ENCODE data around the gene MCC.
"Not testable (repeated sequence)": the region's sequence is repeated elsewhere in the genome, so short reads cannot be mapped to it uniquely, and the experiment has no call there.

Gene MCC

DNA sequence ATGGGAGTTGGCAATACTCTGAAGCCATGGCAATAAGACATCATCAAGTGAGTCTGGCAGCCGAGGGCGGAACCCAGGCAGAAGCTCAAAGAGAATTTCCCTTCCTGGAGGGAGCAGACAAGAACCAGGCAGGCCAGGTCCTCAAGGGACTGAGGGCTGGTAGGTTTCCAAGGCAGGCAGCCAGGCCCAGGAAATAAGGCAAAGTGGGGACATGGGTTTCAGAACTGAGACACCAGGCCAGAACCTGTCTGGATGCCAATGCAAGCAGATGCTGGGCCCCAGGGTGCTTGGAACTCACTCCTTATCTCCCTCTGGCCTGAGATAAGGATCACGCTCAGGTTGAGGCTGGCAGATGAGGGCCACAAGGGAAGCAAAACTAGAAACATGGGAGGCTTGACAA lies 62.3 kb downstream of the MCC start:
- DNase-seq (ENCODE audit: low read depth, low spot score), result no peak

DNA sequence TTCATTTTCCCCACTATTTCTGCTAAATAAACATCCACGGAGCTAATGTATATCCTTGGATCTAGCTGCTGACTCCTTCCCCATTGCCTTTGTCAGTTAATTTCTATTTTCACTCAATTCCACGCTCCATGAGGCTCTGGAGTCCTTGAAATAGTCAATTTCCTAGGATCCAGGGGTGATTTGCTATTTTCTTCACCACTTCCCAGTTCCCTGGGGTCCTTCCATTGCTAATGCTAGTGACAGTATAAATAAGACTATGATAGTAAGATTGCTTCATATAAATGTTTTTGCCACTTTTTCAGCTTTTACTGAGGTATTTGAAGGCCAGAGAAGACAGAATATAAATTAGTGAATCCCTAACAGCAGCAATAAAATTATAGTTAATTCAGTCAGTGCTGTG lies 66.6 kb downstream of the MCC start:
- no peak for DNase-seq (ENCODE audit: low read depth, low spot score)

DNA sequence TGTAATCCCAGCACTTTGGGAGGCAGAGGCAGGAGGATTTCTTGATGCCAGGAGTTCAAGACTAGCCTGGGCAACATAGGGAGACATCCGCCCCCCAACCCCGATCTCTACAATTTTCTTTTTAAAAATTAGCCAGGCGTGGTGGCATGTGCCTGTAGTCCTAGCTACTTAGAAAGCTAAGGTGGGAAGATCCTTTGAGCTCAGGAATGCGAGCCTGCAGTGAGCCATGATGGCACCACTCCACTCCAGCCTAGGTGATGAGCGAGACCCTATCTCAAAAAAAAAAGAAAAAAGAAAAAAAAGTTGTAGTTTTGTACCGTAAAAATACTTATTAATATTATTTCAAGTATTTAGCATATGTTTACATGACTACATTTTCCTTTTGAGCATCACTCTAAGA lies 82.7 kb downstream of the MCC start:
- no peak for DNase-seq (ENCODE audit: low read depth, low spot score)

DNA sequence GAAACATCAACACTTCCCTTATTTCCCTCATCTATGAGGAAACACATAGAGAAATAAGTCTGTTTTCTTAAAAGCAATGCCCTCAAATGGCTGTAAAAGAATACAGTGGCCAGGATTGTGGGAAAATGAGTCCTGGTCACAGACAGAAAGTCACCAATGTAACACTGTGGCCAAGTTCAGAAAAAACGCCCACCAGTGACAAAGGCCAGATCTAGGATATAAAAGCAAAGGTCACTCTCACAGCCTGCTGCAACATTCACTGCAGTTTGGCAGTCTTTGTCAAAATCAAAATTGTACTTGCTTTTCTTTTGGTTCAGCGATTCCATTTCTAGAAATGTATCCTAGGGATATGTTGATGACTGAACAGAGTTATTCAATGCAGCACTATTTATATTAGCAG lies 84.0 kb downstream of the MCC start:
- DNase-seq (ENCODE audit: low read depth, low spot score), result no peak

DNA sequence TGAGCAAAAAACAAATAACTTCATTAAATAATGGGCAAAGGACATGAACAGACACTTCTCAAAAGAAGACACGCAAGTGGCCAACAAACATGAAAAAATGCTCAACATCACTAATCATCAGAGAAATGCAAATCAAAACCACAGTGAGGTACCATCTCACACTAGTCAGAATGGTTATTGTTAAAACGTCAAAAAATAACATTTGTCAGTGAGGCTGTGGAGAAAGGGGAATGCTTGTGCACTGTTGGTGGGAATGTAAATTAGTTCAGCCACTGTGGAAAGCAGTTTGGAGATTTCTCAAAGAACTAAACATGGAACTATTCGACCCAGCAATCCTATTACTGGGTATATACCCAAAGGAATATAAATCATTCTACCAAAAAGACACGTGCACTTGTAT lies 90.3 kb downstream of the MCC start:
- DNase-seq (ENCODE audit: low read depth, low spot score), result not testable (repeated sequence)

DNA sequence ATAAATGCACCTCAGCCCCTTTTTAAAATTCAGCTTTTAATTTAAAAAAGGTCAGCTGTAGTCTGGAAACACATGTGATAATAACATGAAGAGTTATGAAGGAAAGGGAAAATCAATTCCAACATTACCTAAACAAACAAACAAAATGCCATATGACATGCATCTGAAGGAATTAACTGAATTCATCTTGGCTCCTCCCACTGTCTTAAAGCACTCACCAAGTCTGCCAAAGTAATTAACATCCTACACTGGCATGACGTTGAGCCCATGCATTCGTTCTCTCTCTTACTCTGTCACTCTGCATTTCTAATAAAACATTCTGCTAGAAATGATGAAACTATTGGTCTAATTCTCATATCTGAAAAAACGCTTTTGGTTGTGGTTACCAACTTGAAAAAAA lies 91.2 kb downstream of the MCC start:
- no peak for DNase-seq (ENCODE audit: low read depth, low spot score)

DNA sequence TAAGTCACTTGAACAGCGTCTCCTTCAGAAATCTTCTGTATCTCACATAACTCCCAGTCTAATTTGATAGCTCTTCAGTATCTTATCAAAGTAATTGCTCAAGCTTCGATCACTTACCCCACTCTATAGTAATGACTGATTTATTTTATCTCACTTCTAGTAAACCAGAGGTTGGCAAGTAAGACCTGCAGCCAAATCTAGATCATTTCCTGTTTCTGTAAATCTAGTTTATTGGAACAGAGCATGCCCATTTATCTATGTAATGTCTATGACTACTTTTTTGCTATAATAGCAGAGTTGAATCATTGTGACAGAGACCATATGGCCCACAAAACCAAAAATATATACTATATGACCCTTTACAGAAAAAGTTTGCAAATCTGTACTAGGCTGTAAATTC lies 93.6 kb downstream of the MCC start:
- no peak for DNase-seq (ENCODE audit: low read depth, low spot score)

DNA sequence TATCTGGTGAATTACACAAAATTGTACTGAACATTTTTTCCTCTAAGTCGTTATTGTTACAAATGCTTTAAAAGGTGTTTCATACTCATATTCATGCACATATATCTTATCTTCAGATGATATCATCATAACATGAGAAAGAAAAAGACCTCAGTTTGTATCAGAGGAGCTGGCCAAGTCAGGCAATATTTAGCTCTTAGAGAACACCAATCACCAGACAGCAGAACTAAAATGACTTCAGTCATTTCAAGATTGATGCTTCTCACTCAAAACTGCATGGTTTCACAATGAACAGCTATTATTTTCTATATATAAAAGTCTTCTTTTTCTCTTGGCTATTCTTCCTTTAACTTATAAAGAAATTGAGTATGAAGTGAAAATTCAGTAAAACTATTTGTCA lies 98.0 kb downstream of the MCC start:
- no peak for DNase-seq (ENCODE audit: low read depth, low spot score)

DNA sequence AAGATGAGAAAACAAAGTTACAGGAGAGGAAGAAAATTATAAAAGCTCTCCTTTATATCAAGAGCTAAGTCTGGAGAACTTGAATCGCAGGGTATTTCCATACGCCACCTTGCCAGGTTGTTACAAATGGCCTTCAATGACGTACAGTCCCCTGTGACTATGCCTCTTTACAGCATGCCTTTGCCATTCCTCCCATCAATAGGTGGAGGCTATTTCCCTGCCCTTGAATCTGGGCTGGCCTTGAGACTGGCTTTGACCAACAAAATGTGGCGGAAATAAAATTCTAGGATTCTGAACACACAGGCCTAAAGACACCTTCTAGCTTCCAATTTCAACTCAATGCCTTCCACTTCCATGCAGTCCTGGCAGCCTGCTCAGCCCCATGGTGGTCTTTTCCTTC lies 99.1 kb downstream of the MCC start:
- no peak for DNase-seq (ENCODE audit: low read depth, low spot score)

DNA sequence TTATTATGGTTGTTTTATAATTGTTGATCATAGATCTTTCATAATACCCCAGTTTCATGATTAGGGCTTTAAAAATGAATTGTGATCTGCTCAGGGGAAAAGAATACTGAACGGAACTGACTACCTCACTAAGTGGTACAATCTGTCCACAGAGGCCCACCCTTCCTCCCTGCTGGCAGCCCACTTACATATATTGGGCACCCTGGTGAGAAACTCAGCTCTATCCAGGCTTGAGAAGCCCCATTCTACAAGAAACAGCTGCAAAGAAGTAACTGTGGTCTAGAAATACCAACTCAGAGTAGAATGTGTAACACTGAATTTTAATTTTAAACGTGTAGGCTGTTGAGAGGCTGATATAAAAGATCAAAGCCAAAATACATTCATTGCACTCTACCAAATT lies 100.4 kb downstream of the MCC start:
- DNase-seq (ENCODE audit: low read depth, low spot score), result no peak

DNA sequence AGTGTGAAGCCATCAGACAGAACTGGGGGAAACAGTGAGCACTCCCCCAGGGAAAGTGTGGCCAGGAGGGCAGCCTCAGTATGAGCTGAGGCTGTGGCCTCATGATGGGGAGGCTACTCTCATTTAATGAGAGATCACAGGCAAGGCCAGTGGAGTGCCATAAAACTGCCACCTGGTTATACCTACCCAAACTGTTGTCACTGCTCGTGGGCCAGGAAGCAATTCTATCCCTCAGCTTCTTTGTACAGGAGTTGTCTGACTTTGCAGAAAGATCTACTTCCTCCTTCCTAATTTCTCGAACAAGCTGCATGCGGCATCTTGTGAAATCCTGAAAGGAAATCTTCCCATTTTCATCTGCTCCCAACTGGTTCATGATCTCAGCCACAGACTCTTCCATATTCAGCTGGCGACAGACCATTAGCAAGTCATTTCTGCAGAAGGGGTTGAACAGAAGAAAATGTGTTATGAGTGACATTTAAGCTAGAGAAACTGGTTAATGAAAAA lies 103.4 kb downstream of the MCC start:
- DNase-seq (ENCODE audit: low read depth, low spot score), result no peak

DNA sequence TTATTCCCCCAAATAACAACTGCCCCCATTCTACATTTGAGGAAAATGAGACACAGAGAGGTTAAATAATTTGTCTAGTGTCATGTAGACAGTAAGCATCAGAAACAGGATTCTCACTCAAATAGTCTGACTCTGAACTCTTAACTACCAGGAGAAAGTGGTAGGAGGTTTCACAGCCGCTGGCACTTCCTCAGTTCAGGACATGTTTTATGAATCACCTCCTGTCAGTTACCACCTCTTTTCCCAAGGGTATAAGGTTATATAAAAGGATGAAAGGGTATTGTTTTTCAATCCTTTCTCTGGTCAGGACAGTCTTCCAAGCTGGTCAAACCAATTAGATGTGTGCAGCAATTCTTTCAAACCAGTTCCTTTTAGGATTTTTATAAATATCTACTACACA lies 105.5 kb downstream of the MCC start:
- no peak for DNase-seq (ENCODE audit: low read depth, low spot score)

DNA sequence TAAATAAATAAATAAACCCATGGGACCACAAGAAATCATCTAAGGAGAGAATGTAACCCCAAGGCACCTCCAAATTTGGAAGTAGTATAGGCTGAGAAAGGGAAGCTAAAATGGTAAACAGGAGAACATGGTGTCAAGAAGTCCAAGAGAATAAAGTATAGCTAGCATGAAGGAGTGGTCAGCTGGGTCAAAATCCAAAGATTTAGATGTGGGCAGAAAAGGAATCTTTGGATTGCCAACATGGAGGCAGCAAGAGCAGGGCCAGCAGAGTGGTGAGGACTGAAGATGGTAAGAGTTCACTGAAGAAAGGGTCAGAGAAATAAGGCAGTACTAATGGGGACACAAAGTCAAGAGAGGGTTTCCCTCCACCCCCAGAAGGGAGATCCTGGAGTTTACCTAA lies 106.5 kb downstream of the MCC start:
- no peak for DNase-seq (ENCODE audit: low read depth, low spot score)

DNA sequence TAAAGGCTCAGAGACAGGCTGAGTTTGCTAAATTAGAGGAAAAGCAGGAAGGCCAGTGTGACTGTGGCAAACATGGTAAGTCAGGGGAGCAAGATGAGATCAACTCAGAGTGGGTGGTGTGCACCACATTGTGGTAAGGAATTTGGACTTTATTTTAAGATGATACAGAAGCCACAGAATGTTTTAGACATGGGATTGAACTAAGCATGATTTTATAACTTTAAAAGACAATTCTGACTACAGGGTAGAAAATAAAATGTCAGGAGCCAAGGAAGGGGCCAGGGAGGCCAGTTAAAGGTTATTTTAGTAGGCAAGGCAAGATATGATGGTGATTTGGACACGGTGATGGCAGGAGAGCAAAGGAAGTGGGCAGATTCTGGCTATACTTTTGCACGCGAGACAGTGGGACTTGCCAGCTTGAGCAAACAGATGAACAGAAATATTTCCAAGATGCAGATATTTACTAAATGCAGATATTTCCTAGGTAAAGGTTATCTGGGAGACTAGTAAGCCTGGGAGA lies 107.4 kb downstream of the MCC start:
- DNase-seq (ENCODE audit: low read depth, low spot score), result no peak

DNA sequence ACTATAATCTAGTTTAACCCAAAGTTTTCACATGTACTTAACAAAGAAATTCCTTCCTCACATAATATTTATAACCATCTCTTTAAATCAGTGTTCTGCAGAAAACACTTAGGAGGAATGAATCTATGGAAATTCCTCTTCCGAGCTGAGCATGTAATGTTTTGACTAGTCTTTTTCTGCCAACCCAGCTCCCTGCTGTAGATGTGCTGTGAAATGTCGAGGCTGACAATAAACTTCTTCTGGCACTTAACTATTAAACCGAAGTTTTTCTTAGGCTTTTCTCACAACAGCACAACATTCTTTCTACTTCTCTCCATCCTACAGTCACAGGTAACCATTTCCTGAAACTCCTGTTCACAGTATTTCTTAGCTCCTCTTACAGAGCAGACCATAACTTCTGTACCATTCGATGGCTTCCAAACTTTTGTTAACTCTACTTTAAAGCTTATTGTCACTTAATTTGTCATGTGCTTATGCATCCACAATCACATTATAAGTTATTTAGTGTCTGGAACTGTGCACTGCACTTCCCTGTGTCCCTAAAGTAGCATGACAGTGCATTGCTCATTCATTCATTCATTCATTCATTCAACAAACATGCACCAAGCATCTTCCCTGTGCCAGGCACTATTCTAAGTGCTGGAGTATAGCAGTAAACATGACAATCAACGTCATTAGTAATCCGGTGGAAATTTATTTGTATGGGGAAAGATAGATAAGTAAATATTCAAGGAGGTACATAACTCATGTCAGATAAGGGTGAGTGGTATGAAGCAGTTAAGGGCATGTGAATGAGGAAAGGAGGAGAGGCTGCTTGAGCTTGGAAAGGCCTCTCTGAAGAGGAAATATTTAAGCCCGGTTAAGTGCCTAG lies 108.1 kb downstream of the MCC start:
- DNase-seq (ENCODE audit: low read depth, low spot score), result no peak

DNA sequence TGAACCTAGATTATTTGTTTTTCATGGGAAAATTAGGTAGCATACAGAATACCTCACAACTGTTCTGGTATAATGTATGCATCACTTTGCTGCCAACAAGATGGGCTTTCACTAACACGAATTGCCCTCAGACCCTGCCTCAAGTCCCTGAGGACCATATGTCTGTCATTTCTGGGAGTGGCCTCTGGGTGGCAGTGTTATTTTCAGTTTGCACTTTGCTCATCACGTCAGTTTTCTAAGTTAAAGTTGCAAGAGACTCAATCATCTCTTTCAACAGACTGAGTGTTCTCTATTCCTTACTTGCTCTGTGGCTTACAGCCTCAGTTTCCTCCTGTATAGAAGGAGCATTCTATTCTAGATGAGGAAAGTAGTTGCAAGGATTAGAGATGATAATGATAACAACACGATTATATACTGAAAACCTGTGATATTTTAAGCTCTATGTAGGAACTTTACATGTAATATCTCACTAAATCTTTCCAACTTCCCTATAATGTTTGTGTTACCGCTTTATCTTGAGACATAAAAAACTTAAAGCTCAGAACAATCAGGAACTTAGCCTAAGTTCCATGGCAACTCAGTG lies 109.2 kb downstream of the MCC start:
- DNase-seq (ENCODE audit: low read depth, low spot score), result peak; percentile 37

DNA sequence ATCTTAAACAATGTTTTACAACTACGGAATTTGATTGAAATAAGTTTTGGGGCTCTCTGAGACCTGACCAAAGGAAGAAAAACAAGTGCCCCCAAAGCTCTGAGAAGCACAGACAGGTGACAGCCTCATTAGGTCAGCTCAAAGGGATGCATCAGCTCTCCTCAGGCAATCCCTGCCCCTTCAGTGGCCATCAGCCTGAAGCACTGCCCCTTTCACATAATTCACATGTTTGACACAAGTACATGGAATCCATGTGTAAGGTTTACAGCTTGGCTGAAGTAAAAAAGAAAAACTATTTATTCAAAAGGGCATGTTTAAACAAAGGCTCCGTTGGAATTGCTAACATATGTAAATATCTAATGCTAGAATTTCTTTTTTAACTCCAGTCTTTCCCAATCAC lies 109.7 kb downstream of the MCC start:
- DNase-seq (ENCODE audit: low read depth, low spot score), result no peak

DNA sequence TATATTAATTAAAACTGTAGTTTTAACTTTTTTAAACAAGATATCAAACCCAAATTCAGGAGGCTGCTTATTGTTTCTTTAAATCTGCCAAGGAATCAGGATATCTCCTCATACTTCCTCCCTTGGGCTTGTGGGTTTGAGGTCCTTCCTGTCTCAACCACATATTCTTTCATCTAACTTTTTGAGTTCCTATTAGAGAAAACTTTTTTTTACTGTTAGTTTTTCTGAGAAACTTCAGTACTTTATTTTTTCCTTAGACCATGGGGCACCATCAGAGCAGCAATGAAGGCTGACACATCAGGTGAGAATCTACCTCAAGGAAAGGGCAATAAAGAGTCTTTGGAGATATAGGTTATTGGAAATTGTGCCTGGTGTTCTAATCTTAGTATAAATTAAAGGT lies 110.2 kb downstream of the MCC start:
- no peak for DNase-seq (ENCODE audit: low read depth, low spot score)

DNA sequence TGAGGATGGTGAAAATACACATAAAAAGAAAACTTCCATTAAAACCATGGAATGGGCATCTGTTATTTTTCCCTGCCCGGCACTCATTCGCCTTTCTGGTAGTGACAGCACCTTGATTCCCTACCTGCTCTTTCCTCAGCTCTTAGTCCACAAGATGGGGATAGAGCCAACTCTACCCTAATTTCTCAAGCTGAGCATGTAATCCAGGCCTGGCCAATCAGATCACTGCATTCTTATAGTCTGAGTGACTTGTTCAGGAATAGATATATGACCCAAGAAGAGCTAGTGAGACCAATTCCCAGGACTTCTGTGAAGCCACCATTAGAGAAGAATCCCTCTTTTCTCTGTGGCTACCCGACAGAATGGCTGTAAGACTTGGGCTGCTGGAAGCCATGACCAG lies 111.6 kb downstream of the MCC start:
- no peak for DNase-seq (ENCODE audit: low read depth, low spot score)

DNA sequence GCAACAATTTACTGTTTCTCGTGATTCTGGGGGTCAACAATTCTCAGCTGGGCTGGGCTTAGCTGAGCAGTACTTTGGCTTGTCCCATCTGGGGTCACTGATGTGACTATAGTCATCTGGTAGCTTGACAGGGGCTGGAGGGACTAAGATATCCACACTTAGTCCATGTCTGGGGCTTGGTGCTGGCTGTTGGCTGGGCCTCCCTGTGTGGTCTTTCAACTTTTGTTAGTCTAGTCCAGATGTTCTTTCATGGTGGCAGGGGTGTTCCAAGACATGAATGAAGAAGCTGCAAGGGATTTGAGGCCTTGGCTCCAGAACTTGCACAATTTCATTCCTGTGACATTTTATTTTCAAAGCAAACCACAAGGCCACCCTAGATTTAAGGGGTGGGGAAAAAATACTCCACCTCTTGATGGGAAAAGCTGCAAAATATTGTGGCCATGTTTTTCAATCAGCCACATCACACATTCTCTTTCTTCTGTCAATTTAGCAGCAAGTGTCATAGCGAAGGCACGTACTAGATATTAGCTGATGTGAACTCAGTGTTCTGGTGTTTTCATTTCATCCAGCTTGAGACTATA lies 112.7 kb downstream of the MCC start:
- no peak for DNase-seq (ENCODE audit: low read depth, low spot score)

DNA sequence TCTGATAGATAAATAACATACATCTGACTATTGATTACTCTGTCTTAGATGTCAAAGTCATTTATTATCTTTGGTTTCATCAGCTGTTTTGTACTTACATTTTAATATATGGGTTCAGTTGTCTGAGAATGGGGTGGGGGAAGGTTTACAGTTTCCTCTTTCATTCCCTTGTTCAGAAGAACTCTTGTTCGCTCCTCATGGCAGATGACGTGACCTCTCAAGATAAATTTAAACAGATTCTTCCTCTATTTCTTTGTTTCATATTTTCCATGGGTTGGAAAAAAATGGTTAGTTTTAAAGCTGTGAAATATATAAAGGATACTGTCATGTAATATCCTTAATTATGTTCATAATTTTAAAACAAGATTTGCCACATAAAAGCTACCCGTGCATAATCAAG lies 114.8 kb downstream of the MCC start:
- no peak for DNase-seq (ENCODE audit: low read depth, low spot score)

DNA sequence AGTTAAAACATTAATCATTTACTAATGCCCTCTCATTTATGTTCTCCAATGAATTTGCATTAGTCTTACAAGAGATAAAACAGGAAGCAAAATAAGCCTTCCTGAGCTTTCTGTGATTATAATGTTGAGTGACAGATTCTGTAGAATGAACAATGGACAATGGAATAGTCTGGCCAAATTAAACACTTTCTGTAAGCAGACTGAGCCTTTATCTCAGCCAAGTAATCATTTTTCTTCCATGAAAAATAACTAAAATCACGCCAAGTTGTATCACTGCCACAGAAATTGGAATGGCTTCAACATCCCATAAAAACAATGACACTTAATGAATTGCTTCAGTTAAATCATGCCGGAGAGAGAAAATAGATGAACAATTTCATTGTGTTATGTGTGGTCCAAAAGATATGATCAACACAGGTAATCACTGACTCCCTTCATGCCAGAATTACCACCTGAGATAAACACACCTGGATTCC lies 116.5 kb downstream of the MCC start:
- DNase-seq (ENCODE audit: low read depth, low spot score), result no peak

DNA sequence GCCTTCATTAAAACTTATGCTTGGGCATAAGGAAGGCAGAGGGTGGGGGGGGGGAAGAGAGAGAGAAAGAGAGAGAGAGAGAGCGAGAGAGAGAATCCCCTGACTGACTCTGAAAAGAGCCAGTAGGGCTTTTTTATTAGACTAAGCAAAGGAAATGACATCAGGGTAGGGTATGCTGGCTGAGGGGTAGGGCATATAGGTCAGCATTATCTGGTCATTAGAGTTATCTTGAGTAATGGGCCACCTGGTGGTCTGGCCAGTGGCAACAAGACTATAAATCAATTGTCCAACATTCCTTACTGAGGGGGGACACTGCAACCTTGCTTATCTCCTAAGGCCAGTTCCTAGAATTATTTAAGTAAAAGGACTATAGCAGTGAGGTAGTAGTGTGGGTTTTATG lies 120.7 kb downstream of the MCC start:
- no peak for DNase-seq (ENCODE audit: low read depth, low spot score)
